Panc1 (cell line): ENCODE data around the gene GMPR2. TPM values are rescaled to one million over a fixed set of nuclear protein-coding genes. Genes with fewer than 3 reads are reported as not detected.

Experiments
- ATAC-seq: fragments of 200-7000 bp; cut with Tn5 transposase; 2 replicates; pipeline ENCODE4 v1.9.1; 2020; ENCODE audit warnings: mild to moderate bottlenecking, moderate library complexity
- BruUV-seq: library from RNA; stranded (reverse); fragments of 400-500 nt; replicated peaks from 2 replicates; lab custom pipeline; 2021; lab: Mats Ljungman, UMichigan
- CTCF ChIA-PET: fragments of 300-600 bp; sonication (Branson Sonifier 250); formaldehyde crosslinking; loops from one replicate; lab custom pipeline; 2022; ENCODE audit warnings: antibody characterized with exemption; lab: Charles Lee
- POLR2A ChIA-PET: fragments of 300-600 bp; sonication (Branson Sonifier 250); formaldehyde crosslinking; loops from one replicate; lab custom pipeline; 2022; ENCODE audit warnings: antibody characterized with exemption; lab: Charles Lee
- DNase-seq: peaks from one replicate; pipeline ENCODE4 v3.0.0-alpha.2; 2010; ENCODE audit warnings: low read depth, low spot score
- H3K27ac ChIP-seq: 2 replicates; pipeline ENCODE4 v1.5.1; 2011; ENCODE audit warnings: mild to moderate bottlenecking, low read length, inconsistent platforms
- H3K27me3 ChIP-seq: fragments of 200-500 bp; sonication (Bioruptor generic); 2 replicates; pipeline ENCODE4 v1.6.0; 2014; ENCODE audit warnings: low read length, inconsistent platforms; ENCODE audit not compliant: control insufficient read depth, insufficient read depth
- H3K36me3 ChIP-seq: fragments of 200-500 bp; sonication (Bioruptor generic); 2 replicates; pipeline ENCODE4 v1.5.1; 2014; ENCODE audit warnings: inconsistent platforms, mild to moderate bottlenecking, low read length, moderate library complexity; ENCODE audit not compliant: control insufficient read depth, insufficient read depth
- H3K4me1 ChIP-seq: 2 replicates; pipeline ENCODE4 v1.5.1; 2011; ENCODE audit warnings: inconsistent platforms, mild to moderate bottlenecking, low read length, moderate library complexity; ENCODE audit not compliant: control insufficient read depth, insufficient read depth
- H3K4me3 ChIP-seq, 2 experiments: 2 replicates each; pipeline ENCODE4 v1.5.1; 2011 to 2012; ENCODE audit warnings: low read depth in 2 of 2, low read length in 2 of 2, mild to moderate bottlenecking in 2 of 2, inconsistent platforms in 1 of 2, moderate library complexity in 1 of 2
- H3K9me3 ChIP-seq: fragments of 200-500 bp; sonication (Bioruptor generic); 2 replicates; pipeline ENCODE4 v1.5.1; 2014; ENCODE audit warnings: low read depth, mild to moderate bottlenecking, inconsistent platforms, low read length, moderate library complexity; ENCODE audit not compliant: control insufficient read depth, insufficient read depth
- POLR2AphosphoS5 ChIP-seq: IDR thresholded peaks from 2 replicates; pipeline ENCODE4 v1.6.1; 2012; ENCODE audit warnings: mild to moderate bottlenecking, low read depth, low read length, moderate library complexity
- REST ChIP-seq, 2 experiments: IDR thresholded peaks; 2 replicates each; pipeline ENCODE4 v1.6.1; 2011 to 2012; ENCODE audit warnings: low read depth in 2 of 2, control low read depth in 1 of 2, low read length in 1 of 2, mild to moderate bottlenecking in 1 of 2, moderate library complexity in 1 of 2; ENCODE audit not compliant: insufficient read depth in 1 of 2
- SIN3A ChIP-seq: IDR thresholded peaks from 2 replicates; pipeline ENCODE4 v1.6.1; 2012; ENCODE audit warnings: low read depth, mild to moderate bottlenecking, low read length, moderate library complexity, borderline replicate concordance; ENCODE audit not compliant: insufficient read depth
- TCF7L2 ChIP-seq: IDR thresholded peaks from 2 replicates; pipeline ENCODE4 v1.6.1; 2011; ENCODE audit warnings: mild to moderate bottlenecking, low read depth, low read length, inconsistent platforms
- in situ Hi-C: cut with HindIII; loops from 2 replicates; pipeline ENCODE4 v1.10.0; 2016; ENCODE audit warnings: low sequenced_read_pairs, low pct_unique_long_range_greater_than_20kb
- intact Hi-C: fragments of 100-400 bp; cut with micrococcal nuclease; formaldehyde crosslinking; loops from one replicate; pipeline ENCODE4 v1.10.0; 2022; ENCODE audit not compliant: unreplicated experiment
- total RNA-seq: library from RNA; stranded (reverse); gene quantifications from one replicate; pipeline ENCODE4 v1.2.1, GENCODE V29; 2021; ENCODE audit not compliant: unreplicated experiment
- TF ChIP-seq, protein P1 (sequence below): fragments of 450-650 bp; IDR thresholded peaks from 2 replicates; pipeline ENCODE4 v1.5.1; 2017; ENCODE audit warnings: mild to moderate bottlenecking

Gene GMPR2
- total RNA-seq, 1 experiment from 2014 or later = 45.9 TPM

DNA sequence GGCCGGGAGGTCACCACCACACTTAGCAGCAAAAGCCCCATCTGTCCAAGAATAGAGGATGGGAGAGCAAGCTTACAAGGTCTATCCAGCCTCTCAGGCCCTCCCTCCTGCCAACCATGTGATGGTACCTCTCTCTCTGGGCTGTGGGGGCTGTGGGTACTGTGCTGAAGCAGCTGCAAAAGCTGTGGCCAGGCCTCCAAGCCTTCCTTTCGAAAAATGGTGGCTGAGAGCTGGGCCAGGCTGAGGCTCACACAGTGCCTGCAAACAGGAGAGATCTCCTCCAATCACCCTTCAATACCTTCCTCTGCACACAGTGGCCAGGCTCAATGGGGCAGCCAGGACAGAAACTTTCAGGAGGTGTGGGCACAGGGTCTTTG, 45.2 kb upstream of the GMPR2 start:
- Histone ChIP-seq H3K27ac (peak overlapping the region; percentile 83), H3K4me1 (0 out of 2 replicates have a peak, but pooled peaks cover 10% of the 10 kb centered on the region), H3K36me3 (0 out of 2 replicates have a peak, but pooled peaks cover 2% of the 10 kb centered on the region), H3K27me3 (no peaks in the 10 kb centered on the region), H3K4me3 (peak overlapping the region; percentile 81 to 82), H3K9me3 (no peaks in the 10 kb centered on the region)
- DNase-seq = no peak
- no TSS peak for BruUV-seq
- ChIA-PET CTCF (no interaction called here), POLR2A (interaction anchor here (0.6 kb wide), 1 partner anchor 26 kb away, joined by 3 read pairs; no protein-coding TSS in a partner anchor)
- intact Hi-C loops (no loop called here), in situ Hi-C loops (no loop called here)
- no peak for ATAC-seq
- TF ChIP-seq REST (IDR thresholded peaks at IDR 0.05; ENCODE audit: insufficient read depth in 1 of 2, low read depth in 2 of 2, low read length in 1 of 2) = no peak
- no peak for TF ChIP-seq POLR2AphosphoS5
- TF ChIP-seq SIN3A = no peak
- TF ChIP-seq TCF7L2 = no peak
- TF ChIP-seq, protein P1, sequence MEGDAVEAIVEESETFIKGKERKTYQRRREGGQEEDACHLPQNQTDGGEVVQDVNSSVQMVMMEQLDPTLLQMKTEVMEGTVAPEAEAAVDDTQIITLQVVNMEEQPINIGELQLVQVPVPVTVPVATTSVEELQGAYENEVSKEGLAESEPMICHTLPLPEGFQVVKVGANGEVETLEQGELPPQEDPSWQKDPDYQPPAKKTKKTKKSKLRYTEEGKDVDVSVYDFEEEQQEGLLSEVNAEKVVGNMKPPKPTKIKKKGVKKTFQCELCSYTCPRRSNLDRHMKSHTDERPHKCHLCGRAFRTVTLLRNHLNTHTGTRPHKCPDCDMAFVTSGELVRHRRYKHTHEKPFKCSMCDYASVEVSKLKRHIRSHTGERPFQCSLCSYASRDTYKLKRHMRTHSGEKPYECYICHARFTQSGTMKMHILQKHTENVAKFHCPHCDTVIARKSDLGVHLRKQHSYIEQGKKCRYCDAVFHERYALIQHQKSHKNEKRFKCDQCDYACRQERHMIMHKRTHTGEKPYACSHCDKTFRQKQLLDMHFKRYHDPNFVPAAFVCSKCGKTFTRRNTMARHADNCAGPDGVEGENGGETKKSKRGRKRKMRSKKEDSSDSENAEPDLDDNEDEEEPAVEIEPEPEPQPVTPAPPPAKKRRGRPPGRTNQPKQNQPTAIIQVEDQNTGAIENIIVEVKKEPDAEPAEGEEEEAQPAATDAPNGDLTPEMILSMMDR = no peak

GRCh38 chr14:24188251-24189058, 44.3 kb upstream of the GMPR2 start, which contains the start of gene IPO4:
IPO4 (minus strand) TSS chr14:24188816; CDS start chr14:24188787, 29 bp downstream.
- Histone ChIP-seq H3K9me3 (no peaks in the 10 kb centered on the region), H3K36me3 (0 out of 2 replicates have a peak, but pooled peaks cover 2% of the 10 kb centered on the region), H3K27ac (peak within 1 kb of the TSS; percentile 83), H3K4me1 (0 out of 2 replicates have a peak, but pooled peaks cover 10% of the 10 kb centered on the region), H3K27me3 (no peaks in the 10 kb centered on the region), H3K4me3 (peak within 1 kb of the TSS; percentile 81 to 82)
- BruUV-seq = no TSS peak
- intact Hi-C loops = no loop called here
- CTCF ChIA-PET = no interaction called here
- POLR2A ChIA-PET = interaction anchor here (1.0 kb wide), 1 partner anchor 54 kb away, joined by 6 read pairs; the partner anchor contains the start of gene TINF2
- in situ Hi-C loops = no loop called here
- ATAC-seq (peak; percentile 93), DNase-seq (peak; percentile 69)
- TF ChIP-seq POLR2AphosphoS5 (peak; percentile 90), SIN3A (peak; percentile 94), REST (IDR thresholded peaks at IDR 0.05; ENCODE audit: insufficient read depth in 1 of 2, low read depth in 2 of 2, low read length in 1 of 2) (0 out of 4 replicates have a peak, but pooled peaks of 1 of the 2 experiments have one; percentile 20)
- TF ChIP-seq, protein P1 = no peak
